Neural cell (in vitro differentiated cells): ENCODE results near the gene PEAR1.

Source experiments
- EP300 ChIP-seq: fragments of 450-650 bp; conservative IDR thresholded peaks from 2 replicates; pipeline ENCODE4 v1.6.1; 2014; ENCODE audit warnings: antibody characterized with exemption, mild to moderate bottlenecking, moderate library complexity; ENCODE audit not compliant: poor library complexity, severe bottlenecking
- EZH2 ChIP-seq: fragments of 200-600, 300-800 bp; shearing (Covaris generic), sonication (generic); IDR thresholded peaks from 2 replicates; pipeline ENCODE4 v1.6.1; 2014; ENCODE audit warnings: antibody characterized with exemption, low read length, borderline replicate concordance, mild to moderate bottlenecking; ENCODE audit not compliant: insufficient read depth, poor library complexity, severe bottlenecking
- MXI1 ChIP-seq: fragments of 450-650 bp; conservative IDR thresholded peaks from 2 replicates; pipeline ENCODE4 v1.6.1; 2014; ENCODE audit warnings: antibody characterized with exemption, mild to moderate bottlenecking; ENCODE audit not compliant: poor library complexity, severe bottlenecking
- POLR2AphosphoS5 ChIP-seq: IDR thresholded peaks from 2 replicates; pipeline ENCODE4 v1.6.1; 2012
- RAD21 ChIP-seq: fragments of 450-650 bp; conservative IDR thresholded peaks from 2 replicates; pipeline ENCODE4 v1.6.1; 2014; ENCODE audit warnings: antibody characterized with exemption, mild to moderate bottlenecking, moderate library complexity
- TAF1 ChIP-seq: IDR thresholded peaks from 2 replicates; pipeline ENCODE4 v1.6.1; 2012; ENCODE audit warnings: low read depth
- TF ChIP-seq, protein P1 (sequence below): fragments of 450-650 bp; IDR thresholded peaks from 2 replicates; pipeline ENCODE4 v1.5.1; 2014; ENCODE audit warnings: antibody characterized with exemption, mild to moderate bottlenecking, moderate library complexity; ENCODE audit not compliant: poor library complexity, severe bottlenecking
- TF ChIP-seq, protein P2 (sequence below): IDR thresholded peaks from 2 replicates; pipeline ENCODE4 v1.6.1; 2012; ENCODE audit warnings: borderline replicate concordance

DNA sequence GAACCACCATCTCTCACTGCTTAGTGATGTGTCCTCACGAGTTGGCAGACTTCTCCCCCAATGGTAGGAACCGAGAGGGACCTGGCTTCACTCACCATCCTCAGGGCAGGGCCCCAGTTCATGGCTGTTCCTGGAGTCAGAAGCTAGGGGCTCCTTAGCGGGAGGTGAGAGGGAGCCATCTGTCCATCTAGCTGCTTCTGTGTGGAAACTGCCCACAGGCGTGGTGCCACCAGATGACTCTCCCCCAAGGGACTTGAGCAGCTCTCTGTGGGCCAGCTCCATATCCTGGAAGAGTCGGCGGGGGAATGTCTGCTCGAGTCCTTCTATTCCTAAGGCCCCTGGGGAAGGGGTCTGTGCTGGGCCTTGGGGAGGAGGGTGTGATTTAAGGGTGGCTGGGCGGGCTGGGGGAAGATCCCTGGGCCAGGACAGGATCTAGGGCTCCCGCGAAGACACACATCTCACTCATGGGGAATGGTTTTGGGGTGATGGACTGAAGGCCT lies 43.3 kb downstream of the PEAR1 start:
- no peak for TF ChIP-seq POLR2AphosphoS5
- TF ChIP-seq, protein P1, sequence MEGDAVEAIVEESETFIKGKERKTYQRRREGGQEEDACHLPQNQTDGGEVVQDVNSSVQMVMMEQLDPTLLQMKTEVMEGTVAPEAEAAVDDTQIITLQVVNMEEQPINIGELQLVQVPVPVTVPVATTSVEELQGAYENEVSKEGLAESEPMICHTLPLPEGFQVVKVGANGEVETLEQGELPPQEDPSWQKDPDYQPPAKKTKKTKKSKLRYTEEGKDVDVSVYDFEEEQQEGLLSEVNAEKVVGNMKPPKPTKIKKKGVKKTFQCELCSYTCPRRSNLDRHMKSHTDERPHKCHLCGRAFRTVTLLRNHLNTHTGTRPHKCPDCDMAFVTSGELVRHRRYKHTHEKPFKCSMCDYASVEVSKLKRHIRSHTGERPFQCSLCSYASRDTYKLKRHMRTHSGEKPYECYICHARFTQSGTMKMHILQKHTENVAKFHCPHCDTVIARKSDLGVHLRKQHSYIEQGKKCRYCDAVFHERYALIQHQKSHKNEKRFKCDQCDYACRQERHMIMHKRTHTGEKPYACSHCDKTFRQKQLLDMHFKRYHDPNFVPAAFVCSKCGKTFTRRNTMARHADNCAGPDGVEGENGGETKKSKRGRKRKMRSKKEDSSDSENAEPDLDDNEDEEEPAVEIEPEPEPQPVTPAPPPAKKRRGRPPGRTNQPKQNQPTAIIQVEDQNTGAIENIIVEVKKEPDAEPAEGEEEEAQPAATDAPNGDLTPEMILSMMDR = no peak
- no peak for TF ChIP-seq TAF1
- TF ChIP-seq EP300 = no peak
- no peak for TF ChIP-seq EZH2
- no peak for TF ChIP-seq RAD21
- no peak for TF ChIP-seq MXI1
- TF ChIP-seq, protein P2, sequence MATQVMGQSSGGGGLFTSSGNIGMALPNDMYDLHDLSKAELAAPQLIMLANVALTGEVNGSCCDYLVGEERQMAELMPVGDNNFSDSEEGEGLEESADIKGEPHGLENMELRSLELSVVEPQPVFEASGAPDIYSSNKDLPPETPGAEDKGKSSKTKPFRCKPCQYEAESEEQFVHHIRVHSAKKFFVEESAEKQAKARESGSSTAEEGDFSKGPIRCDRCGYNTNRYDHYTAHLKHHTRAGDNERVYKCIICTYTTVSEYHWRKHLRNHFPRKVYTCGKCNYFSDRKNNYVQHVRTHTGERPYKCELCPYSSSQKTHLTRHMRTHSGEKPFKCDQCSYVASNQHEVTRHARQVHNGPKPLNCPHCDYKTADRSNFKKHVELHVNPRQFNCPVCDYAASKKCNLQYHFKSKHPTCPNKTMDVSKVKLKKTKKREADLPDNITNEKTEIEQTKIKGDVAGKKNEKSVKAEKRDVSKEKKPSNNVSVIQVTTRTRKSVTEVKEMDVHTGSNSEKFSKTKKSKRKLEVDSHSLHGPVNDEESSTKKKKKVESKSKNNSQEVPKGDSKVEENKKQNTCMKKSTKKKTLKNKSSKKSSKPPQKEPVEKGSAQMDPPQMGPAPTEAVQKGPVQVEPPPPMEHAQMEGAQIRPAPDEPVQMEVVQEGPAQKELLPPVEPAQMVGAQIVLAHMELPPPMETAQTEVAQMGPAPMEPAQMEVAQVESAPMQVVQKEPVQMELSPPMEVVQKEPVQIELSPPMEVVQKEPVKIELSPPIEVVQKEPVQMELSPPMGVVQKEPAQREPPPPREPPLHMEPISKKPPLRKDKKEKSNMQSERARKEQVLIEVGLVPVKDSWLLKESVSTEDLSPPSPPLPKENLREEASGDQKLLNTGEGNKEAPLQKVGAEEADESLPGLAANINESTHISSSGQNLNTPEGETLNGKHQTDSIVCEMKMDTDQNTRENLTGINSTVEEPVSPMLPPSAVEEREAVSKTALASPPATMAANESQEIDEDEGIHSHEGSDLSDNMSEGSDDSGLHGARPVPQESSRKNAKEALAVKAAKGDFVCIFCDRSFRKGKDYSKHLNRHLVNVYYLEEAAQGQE = no peak
